Measurements from ENCODE around the gene TMED5. TPM values are rescaled to one million over a fixed set of nuclear protein-coding genes. Genes with fewer than 3 reads are reported as not detected.
A peak's percentile ranks its signal among the peaks of the same experiment; 100 is the strongest.

TMED5 gene
- total RNA-seq, 1 experiment from 2014 or later = 32.6 TPM

GRCh38 chr1:93180723-93181613 lies 755 bp upstream of the TMED5 start, which contains the start of gene CCDC18:
TSS of gene CCDC18 (plus strand) at chr1:93180724. CDS start at chr1:93183362, 2,638 bp downstream.
- intact Hi-C loops (cut with micrococcal nuclease) = no loop called here
- peak within 1 kb of the TSS; percentile 84 for H3K9ac ChIP-seq (ENCODE audit: low read length)
- TF ChIP-seq EGR1 (IDR thresholded peaks at IDR 0.05; ENCODE audit: low read depth) (peak; percentile 89), FOSL1 (IDR thresholded peaks at IDR 0.05; ENCODE audit: low read depth) (no peak), ZFX (IDR thresholded peaks at IDR 0.05) (no peak), SRF (IDR thresholded peaks at IDR 0.05; ENCODE audit: low read depth) (no peak), POLR2A (IDR thresholded peaks at IDR 0.05; ENCODE audit: borderline replicate concordance, extremely low read depth, insufficient read depth, insufficient read length) (no peak), POLR2AphosphoS5 (IDR thresholded peaks at IDR 0.05; ENCODE audit: low read depth, low read length) (no peak; the same call in 1 of the 2 replicates), JUND (IDR thresholded peaks at IDR 0.05) (no peak), MAX (IDR thresholded peaks at IDR 0.05) (no peak; the same call in 1 of the 2 replicates), EZH2phosphoT487 (IDR thresholded peaks at IDR 0.05; ENCODE audit: borderline replicate concordance) (no peak), ZNF274 (IDR thresholded peaks at IDR 0.05; ENCODE audit: low read depth, low read length) (no peak), ZBTB33 (IDR thresholded peaks at IDR 0.05; ENCODE audit: extremely low read depth, insufficient replicate concordance, low read length) (no peak), YY1 (IDR thresholded peaks at IDR 0.05; ENCODE audit: extremely low read depth, insufficient replicate concordance, low read depth, low read length) (peak; percentile 11), SIN3A (IDR thresholded peaks at IDR 0.05; ENCODE audit: low read depth) (peak; percentile 99), TCF7L2 (IDR thresholded peaks at IDR 0.05; ENCODE audit: borderline replicate concordance, extremely low read depth, insufficient read depth, insufficient read length) (no peak), RAD21 (IDR thresholded peaks at IDR 0.05; ENCODE audit: low read depth) (no peak), ATF3 (IDR thresholded peaks at IDR 0.05) (no peak)
- H2AFZ ChIP-seq (ENCODE audit: low read depth, low read length, poor library complexity, severe bottlenecking) = peak within 1 kb of the TSS; percentile 49
- H3K36me3 ChIP-seq (ENCODE audit: control insufficient read depth in 1 of 2, insufficient read depth in 2 of 2, low read length in 2 of 2) = 0 out of 4 replicates have a peak, but pooled peaks cover 0 to 3% of the 10 kb centered on the region in 2 experiments
- H3K79me2 ChIP-seq (ENCODE audit: insufficient read depth, low read length) = peaks cover 73% of the 10 kb centered on the region
- no peaks in the 10 kb centered on the region for H3K27me3 ChIP-seq (ENCODE audit: insufficient read depth, low read length)
- peaks cover 0 to 30% of the 10 kb centered on the region in 2 experiments; a peak in 3 of 4 replicates for H3K4me1 ChIP-seq (ENCODE audit: control insufficient read depth in 1 of 2, insufficient read depth in 2 of 2, low read length in 2 of 2)
- peak within 1 kb of the TSS; percentile 94 for H3K4me2 ChIP-seq (ENCODE audit: low read length)
- BruUV-seq (replicated peaks) = TSS peak; percentile 68
- ATAC-seq (peak; percentile 19), DNase-seq (ENCODE audit: low read depth, low spot score) (peak; percentile 36)
- ChIA-PET CTCF (no interaction called here), POLR2A (no interaction called here), RAD21 (ENCODE audit: low non-redundant PET in 1 of 2, low total read pairs in 2 of 2, uncharacterized antibody in 2 of 2, unreplicated experiment in 2 of 2) (no interaction called here)
- H3K9me2 ChIP-seq (ENCODE audit: insufficient read depth) = no peaks in the 10 kb centered on the region
- H3K9me3 ChIP-seq (ENCODE audit: control insufficient read depth in 1 of 2, insufficient read depth in 1 of 2, low read depth in 1 of 2, low read length in 2 of 2) = no peaks in the 10 kb centered on the region
- H3K4me3 ChIP-seq (replicated peaks in 1 of 2; ENCODE audit: low read depth in 1 of 2, low read length in 2 of 2) = peak within 1 kb of the TSS; percentile 71 to 93
- H3K27ac ChIP-seq (ENCODE audit: low read depth, low read length) = peak within 1 kb of the TSS; percentile 85
- H4K20me1 ChIP-seq (ENCODE audit: insufficient read depth) = no peaks in the 10 kb centered on the region

Data from HCT116 (cell line).